Nephron (organoid): Measurements from ENCODE around the gene RGS5.
A peak's percentile ranks its signal among the peaks of the same experiment; 100 is the strongest.

Experiments used
- H3K27ac Mint-ChIP-seq, 3 experiments: 2 replicates each; pipeline ENCODE4 v1.8.0; 2020; ENCODE audit warnings: mixed read lengths in 3 of 3, mild to moderate bottlenecking in 2 of 3, moderate library complexity in 1 of 3
- H3K27me3 Mint-ChIP-seq: 2 replicates; pipeline ENCODE4 v1.8.0; 2021; ENCODE audit warnings: low read depth, mild to moderate bottlenecking, moderate library complexity, mixed read lengths
- H3K36me3 Mint-ChIP-seq: 2 replicates; pipeline ENCODE4 v1.8.0; 2020; ENCODE audit warnings: low read depth, mixed read lengths
- H3K4me1 Mint-ChIP-seq: 2 replicates; pipeline ENCODE4 v1.8.0; 2020; ENCODE audit warnings: mixed read lengths
- H3K4me3 Mint-ChIP-seq, 3 experiments: 2 replicates each; pipeline ENCODE4 v1.8.0; 2020; ENCODE audit warnings: mild to moderate bottlenecking in 3 of 3, mixed read lengths in 3 of 3, moderate library complexity in 2 of 3
- H3K9me3 Mint-ChIP-seq: 2 replicates; pipeline ENCODE4 v1.8.0; 2020; ENCODE audit warnings: mixed read lengths
- TF ChIP-seq, protein P1 (sequence below), 3 experiments: fragments of 200-600 bp; sonication (generic); IDR thresholded peaks; one replicate each; pipeline ENCODE4 v1.5.0; 2021; ENCODE audit warnings: antibody characterized with exemption in 3 of 3; ENCODE audit not compliant: unreplicated experiment in 3 of 3

RGS5 gene

DNA sequence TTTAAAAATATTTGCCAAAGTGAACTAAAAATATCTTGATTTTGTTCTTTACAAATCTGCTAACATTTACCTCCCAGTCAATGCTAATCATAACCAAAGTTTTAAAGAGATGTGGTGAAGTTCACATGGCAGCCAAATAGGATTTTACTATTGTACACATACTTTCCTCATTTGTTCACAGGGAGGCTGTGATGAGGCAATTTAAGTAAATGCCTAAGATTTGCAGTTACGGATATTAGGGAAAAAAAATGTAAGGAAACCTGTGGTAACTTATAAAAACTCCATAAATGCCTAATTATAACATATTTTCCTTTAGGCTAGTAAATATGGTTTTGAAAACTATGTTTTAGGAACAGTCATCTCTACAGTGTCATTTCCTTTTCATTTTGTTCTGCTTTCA is 32.4 kb downstream of the RGS5 start:
- peaks cover 48% of the 10 kb centered on the region for H3K4me1 Mint-ChIP-seq
- H3K27ac Mint-ChIP-seq = no peak overlapping the region
- H3K9me3 Mint-ChIP-seq = no peaks in the 10 kb centered on the region
- TF ChIP-seq, protein P1, sequence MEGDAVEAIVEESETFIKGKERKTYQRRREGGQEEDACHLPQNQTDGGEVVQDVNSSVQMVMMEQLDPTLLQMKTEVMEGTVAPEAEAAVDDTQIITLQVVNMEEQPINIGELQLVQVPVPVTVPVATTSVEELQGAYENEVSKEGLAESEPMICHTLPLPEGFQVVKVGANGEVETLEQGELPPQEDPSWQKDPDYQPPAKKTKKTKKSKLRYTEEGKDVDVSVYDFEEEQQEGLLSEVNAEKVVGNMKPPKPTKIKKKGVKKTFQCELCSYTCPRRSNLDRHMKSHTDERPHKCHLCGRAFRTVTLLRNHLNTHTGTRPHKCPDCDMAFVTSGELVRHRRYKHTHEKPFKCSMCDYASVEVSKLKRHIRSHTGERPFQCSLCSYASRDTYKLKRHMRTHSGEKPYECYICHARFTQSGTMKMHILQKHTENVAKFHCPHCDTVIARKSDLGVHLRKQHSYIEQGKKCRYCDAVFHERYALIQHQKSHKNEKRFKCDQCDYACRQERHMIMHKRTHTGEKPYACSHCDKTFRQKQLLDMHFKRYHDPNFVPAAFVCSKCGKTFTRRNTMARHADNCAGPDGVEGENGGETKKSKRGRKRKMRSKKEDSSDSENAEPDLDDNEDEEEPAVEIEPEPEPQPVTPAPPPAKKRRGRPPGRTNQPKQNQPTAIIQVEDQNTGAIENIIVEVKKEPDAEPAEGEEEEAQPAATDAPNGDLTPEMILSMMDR (IDR thresholded peaks at IDR 0.05; ENCODE audit: unreplicated experiment in 3 of 3) = no peak
- no peaks in the 10 kb centered on the region for H3K27me3 Mint-ChIP-seq
- peaks cover under 1% of the 10 kb centered on the region for H3K36me3 Mint-ChIP-seq
- H3K4me3 Mint-ChIP-seq = no peak overlapping the region

DNA sequence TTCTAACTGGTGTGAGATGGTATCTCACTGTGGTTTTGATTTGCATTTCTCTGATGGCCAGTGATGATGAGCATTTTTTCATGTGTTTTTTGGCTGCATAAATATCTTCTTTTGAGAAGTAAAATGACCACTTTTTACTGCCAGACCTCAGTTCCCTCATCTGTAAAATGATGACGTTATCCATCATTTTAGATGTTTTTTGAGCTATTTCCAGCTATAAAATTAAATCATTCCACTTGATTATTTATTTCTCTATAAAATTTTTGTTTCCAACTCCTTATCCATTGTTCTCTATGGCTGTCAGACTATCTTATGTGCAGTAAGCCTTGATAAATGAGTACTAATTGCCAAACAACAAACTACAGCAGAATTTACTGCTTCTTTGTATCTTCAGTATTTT is 33.2 kb downstream of the RGS5 start:
- H3K9me3 Mint-ChIP-seq = no peaks in the 10 kb centered on the region
- H3K27ac Mint-ChIP-seq = peak overlapping the region in 1 of 3 experiments; percentile 24
- peaks cover 53% of the 10 kb centered on the region for H3K4me1 Mint-ChIP-seq
- H3K4me3 Mint-ChIP-seq = no peak overlapping the region
- TF ChIP-seq, protein P1 (IDR thresholded peaks at IDR 0.05; ENCODE audit: unreplicated experiment in 3 of 3) = no peak
- H3K27me3 Mint-ChIP-seq = no peaks in the 10 kb centered on the region
- H3K36me3 Mint-ChIP-seq = peaks cover 6% of the 10 kb centered on the region

DNA sequence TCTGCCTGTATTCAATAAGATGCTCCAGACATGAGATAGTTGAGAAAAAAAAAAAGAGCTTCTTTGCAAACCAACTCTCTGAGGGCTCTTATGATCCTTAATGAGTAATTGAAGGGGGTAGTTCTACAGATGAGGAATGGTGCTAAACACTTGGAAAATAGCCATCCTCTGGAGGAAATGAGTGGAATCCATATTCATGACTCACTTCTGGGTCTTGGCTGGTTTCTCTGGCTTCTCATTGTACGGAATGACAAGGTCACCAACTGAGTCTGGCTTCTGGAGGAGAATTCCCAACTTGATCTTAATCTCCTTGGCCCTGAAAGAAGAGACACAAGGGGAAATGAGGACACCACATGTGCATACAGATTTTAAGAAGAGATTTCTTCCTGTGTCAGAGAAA is 34.7 kb downstream of the RGS5 start:
- Mint-ChIP-seq H3K27me3 (no peaks in the 10 kb centered on the region), H3K4me3 (no peak overlapping the region), H3K36me3 (peaks cover 6% of the 10 kb centered on the region), H3K4me1 (peaks cover 58% of the 10 kb centered on the region), H3K27ac (peak overlapping the region; percentile 32 to 87 (median 54)), H3K9me3 (no peaks in the 10 kb centered on the region)
- TF ChIP-seq, protein P1 (IDR thresholded peaks at IDR 0.05; ENCODE audit: unreplicated experiment in 3 of 3) = no peak

DNA sequence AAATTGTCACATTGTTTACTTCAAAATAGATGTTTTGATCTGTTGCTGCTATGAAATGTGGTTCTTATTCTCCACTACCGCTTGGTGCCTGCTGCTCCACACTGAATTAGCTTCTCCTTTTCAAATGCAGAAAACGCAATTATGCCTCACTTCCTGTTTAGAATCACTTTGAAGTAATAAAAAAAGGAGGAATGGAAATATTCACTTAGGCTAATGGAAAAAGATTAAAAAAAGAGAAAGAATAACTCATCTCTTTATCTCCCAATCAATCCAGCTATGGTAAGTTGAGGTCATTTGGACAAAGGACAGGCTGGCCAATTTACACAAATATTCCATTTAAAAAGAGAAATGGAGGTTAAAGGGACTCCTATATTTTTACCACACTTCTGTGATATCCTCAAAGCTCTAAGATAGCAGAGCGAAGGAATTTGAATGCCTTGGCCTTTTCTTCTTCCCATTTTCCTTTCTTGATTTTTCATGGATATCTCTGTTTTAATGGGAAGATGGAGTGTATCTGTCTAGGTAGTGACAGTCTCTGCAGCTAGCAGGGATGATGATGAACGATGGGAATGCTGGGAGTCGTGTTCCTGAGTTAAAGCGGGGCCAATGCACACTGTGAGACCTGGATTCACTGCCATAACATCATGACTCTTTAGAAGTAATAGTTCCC is 35.7 kb downstream of the RGS5 start:
- Mint-ChIP-seq H3K4me3 (peak overlapping the region in 1 of 3 experiments; percentile 6), H3K27ac (peak overlapping the region; percentile 32 to 87 (median 62)), H3K4me1 (peaks cover 55% of the 10 kb centered on the region), H3K27me3 (no peaks in the 10 kb centered on the region), H3K36me3 (peaks cover 6% of the 10 kb centered on the region), H3K9me3 (no peaks in the 10 kb centered on the region)
- TF ChIP-seq, protein P1 (IDR thresholded peaks at IDR 0.05; ENCODE audit: unreplicated experiment in 3 of 3) = no peak

DNA sequence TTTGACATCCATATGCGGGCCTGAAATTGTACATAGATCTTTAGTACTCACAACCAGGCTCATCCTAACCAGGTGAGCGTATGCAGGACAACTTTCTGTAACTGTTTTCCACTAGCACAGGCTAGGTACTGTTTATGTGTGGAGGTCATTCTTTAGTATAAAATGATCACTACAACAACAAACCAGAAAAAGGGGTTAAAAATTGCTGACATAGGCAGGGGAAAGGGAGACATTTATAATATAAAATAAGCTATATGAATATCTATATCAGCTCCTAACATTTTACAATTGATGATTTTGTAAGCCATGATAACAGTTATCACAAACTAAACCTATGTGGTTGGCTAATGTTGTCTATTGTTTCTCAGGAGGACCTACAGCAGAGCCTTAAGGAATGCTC is 37.6 kb downstream of the RGS5 start:
- no peak overlapping the region for H3K4me3 Mint-ChIP-seq
- TF ChIP-seq, protein P1 (IDR thresholded peaks at IDR 0.05; ENCODE audit: unreplicated experiment in 3 of 3) = no peak
- H3K4me1 Mint-ChIP-seq = peaks cover 49% of the 10 kb centered on the region
- peak overlapping the region in 1 of 3 experiments; percentile 68 for H3K27ac Mint-ChIP-seq
- no peaks in the 10 kb centered on the region for H3K27me3 Mint-ChIP-seq
- H3K9me3 Mint-ChIP-seq = no peaks in the 10 kb centered on the region
- peaks cover 6% of the 10 kb centered on the region for H3K36me3 Mint-ChIP-seq
